GM13976 (cell line): Measurements from ENCODE around the gene PLD5.
"Not testable (repeated sequence)": the region's sequence is repeated elsewhere in the genome, so short reads cannot be mapped to it uniquely, and the experiment has no call there.

Experiments used
- DNase-seq: peaks from one replicate; pipeline ENCODE4 v3.0.0; 2012; ENCODE audit warnings: low spot score
- in situ Hi-C: fragments of 300-500 bp; cut with MboI; formaldehyde crosslinking; loops from one replicate; pipeline ENCODE4 v1.12.0; 2022; ENCODE audit warnings: low sequenced_read_pairs, mixed read lengths, inconsistent platforms; ENCODE audit not compliant: unreplicated experiment
- TF ChIP-seq, protein P1 (sequence below): IDR thresholded peaks from 2 replicates; pipeline ENCODE4 v1.5.1; 2012; ENCODE audit warnings: borderline replicate concordance, mild to moderate bottlenecking; ENCODE audit not compliant: insufficient read depth; ENCODE audit errors: extremely low read depth, missing control alignments, control extremely low read depth

The PLD5 gene

DNA sequence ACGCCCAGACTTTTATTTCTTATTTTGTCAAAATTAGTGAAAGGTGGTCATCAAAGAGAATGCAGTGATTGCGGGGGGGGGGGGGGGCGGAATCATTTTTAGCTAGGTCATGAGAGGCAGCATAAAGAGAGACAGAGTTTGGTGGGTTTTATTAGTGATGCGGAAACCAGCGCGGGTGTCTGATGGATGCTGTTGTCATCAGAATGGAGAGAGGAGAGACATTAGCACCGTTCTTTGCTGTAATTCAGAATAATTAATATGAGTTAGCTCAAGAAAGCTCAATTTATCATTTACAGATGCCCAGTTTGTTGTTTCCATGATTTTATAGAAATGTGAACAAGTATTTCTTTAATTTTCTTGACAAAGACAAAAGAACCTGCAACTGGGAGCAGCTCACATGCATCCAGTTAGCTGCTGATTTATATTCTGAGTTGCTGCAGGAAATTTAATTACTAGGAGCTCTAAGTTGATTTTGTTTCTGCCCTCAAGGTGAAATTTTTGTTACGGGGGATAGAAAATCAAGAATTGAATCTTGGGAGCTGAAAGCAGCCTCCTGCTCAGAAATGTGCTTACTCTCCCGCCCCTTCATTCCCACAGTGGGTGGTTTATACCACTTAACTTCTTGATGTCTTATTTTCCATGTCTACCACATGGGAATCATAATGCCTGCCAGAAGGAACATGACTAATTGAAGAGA lies 392.2 kb downstream of the PLD5 start:
- in situ Hi-C loops = no loop called here
- DNase-seq = no peak
- TF ChIP-seq, protein P1, sequence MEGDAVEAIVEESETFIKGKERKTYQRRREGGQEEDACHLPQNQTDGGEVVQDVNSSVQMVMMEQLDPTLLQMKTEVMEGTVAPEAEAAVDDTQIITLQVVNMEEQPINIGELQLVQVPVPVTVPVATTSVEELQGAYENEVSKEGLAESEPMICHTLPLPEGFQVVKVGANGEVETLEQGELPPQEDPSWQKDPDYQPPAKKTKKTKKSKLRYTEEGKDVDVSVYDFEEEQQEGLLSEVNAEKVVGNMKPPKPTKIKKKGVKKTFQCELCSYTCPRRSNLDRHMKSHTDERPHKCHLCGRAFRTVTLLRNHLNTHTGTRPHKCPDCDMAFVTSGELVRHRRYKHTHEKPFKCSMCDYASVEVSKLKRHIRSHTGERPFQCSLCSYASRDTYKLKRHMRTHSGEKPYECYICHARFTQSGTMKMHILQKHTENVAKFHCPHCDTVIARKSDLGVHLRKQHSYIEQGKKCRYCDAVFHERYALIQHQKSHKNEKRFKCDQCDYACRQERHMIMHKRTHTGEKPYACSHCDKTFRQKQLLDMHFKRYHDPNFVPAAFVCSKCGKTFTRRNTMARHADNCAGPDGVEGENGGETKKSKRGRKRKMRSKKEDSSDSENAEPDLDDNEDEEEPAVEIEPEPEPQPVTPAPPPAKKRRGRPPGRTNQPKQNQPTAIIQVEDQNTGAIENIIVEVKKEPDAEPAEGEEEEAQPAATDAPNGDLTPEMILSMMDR = no peak

DNA sequence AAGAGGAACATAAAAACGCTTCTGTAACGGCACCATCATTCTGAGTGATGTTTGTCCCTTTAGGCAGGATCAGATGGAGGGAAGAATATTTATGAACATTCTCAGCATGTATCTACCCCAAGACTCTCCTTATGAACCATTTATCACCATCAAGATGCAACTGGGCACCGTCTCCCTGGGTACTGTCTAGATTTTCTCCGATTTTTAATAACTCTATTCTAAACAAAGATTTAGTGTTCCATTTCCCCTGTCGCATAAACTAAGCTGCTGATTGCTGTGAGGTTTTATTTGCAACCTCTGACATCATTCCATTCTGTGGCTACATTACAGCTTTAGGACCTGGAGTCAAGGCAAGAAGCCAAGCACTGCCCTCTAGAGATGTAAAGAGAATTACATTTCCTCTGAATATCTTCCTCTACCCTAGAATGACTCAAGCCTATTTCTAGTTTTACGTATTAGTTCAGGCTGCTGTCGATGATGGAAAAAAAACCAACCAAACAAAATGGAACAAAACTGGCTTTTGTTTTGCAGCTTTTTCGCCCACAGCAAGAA lies 395.5 kb downstream of the PLD5 start:
- DNase-seq = peak; percentile 16
- TF ChIP-seq, protein P1 = no peak
- in situ Hi-C loops = no loop called here

DNA sequence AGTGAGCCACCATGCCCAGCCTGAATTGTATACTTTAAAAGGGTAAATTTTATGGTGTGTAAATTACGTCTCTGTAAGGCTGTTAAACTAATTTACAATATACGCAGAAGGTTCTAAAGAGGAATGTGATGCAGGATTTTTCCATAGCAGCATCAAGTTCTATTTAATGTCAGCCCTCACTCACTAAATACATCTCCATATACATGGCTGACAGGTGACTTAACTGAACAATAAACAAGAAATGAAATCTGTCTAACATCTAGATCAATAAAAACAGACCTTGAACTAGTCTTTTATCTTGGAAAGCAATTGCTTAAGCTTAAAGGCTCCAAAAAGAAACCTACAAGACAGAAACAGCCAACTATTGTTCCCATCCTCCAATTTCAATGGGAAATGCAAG lies 404.1 kb downstream of the PLD5 start:
- in situ Hi-C loops = no loop called here
- TF ChIP-seq, protein P1 = no peak
- DNase-seq = no peak

DNA sequence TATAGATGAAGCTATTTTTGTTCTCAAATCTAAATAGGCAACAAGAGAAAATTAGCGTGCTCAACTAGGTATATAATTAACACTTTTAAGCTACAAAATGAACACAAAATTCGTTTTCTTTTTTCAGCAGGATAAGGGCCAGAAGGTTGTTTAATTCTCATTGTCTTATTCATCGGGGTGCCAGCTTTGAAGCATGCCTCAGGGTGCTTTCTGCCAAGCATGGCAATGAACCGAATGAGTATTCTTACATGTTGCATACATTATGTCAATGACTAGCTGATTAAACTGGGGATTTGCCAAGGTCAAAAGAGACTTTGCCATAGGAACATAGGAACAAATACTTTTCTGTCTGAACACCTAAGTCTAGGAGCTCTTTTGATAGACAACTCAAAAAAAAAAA lies 423.6 kb downstream of the PLD5 start:
- TF ChIP-seq, protein P1 = no peak
- no peak for DNase-seq
- in situ Hi-C loops = no loop called here

DNA sequence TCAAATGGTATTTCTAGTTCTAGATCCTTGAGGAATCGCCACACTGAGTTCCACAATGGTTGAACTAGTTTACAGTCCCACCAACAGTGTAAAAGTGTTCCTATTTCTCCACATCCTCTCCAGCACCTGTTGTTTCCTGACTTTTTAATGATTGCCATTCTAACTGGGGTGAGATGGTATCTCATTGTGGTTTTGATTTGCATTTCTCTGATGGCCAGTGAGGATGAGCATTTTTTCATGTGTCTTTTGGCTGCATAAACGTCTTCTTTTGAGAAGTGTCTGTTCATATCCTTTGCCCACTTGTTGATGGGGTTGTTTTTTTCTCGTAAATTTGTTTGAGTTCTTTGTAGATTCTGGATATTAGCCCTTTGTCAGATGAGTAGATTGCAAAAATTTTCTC lies 427.2 kb downstream of the PLD5 start:
- DNase-seq, in situ Hi-C loops: not testable (repeated sequence)

DNA sequence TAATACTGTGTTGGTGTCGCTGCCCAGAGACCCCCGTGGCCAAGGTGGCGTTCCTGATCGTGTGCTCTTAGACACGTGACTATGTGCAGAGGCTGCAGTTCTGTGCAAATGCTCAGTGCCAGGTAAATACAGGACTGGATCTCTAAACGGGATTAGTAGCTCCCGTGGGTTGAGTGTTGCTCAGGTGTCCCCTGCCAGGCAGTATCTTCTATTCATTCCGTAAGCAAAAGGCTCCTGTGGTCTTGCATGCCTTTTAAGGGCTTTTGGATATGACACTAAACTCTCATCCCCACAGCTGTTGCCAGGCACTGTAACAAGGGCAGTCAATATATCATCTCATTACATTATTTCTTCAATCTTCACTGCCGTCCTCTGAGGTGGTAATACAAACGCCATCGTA lies 431.4 kb downstream of the PLD5 start:
- in situ Hi-C loops = no loop called here
- DNase-seq = no peak
- TF ChIP-seq, protein P1 = no peak

DNA sequence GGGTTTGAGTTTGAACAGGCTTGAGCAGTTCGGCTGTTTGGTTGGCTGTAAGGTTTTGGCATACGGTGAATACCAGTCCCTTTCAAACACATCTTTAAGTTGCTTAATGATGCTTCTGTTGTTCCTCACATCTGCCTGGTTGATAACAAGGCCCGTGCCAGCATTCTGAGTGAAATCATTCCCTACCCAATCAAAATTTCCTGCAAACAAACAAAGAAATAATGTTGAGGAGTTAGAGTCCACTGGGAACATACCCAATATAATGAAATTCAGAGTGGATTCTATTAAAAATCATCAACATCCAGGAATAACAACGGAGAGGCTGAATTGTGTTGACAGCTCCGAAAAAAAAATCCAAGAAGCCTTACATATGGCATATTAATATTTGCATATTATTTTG lies 434.6 kb downstream of the PLD5 start:
- no peak for DNase-seq
- in situ Hi-C loops = no loop called here
- TF ChIP-seq, protein P1 = no peak
